Breast epithelium (tissue), 3 donors: Measurements from ENCODE around the gene PKN1.

Experiments used
- CTCF ChIP-seq, 3 donors: fragments of 450-650 bp; IDR thresholded peaks; one replicate each; pipeline ENCODE4 v1.5.1; 2016 to 2017; ENCODE audit warnings: antibody characterized with exemption in 3 of 3, mild to moderate bottlenecking in 3 of 3, moderate library complexity in 3 of 3
- POLR2A ChIP-seq: fragments of 450-650 bp; IDR thresholded peaks from one replicate; pipeline ENCODE4 v1.6.1; 2016; ENCODE audit warnings: antibody characterized with exemption, mild to moderate bottlenecking, moderate library complexity

- TF ChIP-seq CTCF (IDR thresholded peaks at IDR 0.05) (no peak), POLR2A (no peak)
Observed at GRCh38 chr19:14476673-14477401, 43.7 kb downstream of the PKN1 start.
